ENCODE results near the gene PROSER3. TPM values are rescaled to one million over a fixed set of nuclear protein-coding genes. Genes with fewer than 3 reads are reported as not detected.

Gene PROSER3
- total and polyA plus RNA-seq, 2 of the 4 experiments (the other 2 are of a cell fraction), result 5.4 to 21.8 TPM

- H2BK120ac ChIP-seq (ENCODE audit: low read depth, low read length), result no peak overlapping the region
- H3K9ac ChIP-seq (ENCODE audit: low read depth, low read length), result no peak overlapping the region
- H3K4me1 ChIP-seq (ENCODE audit: control insufficient read depth, insufficient read depth, low read length), result peaks cover 13% of the 10 kb centered on the region
- no peak overlapping the region for H2AK9ac ChIP-seq (replicated peaks; ENCODE audit: low read depth, low read length, poor library complexity)
- H2BK5ac ChIP-seq (ENCODE audit: low read depth, low read length, poor library complexity, severe bottlenecking), result no peak overlapping the region
- H2BK20ac ChIP-seq (ENCODE audit: low read depth, low read length), result no peak overlapping the region
- peak overlapping the region in 1 of 2 experiments; percentile 80; a peak in 1 of 4 replicates for H4K8ac ChIP-seq (ENCODE audit: low read depth in 2 of 2, low read length in 2 of 2)
- no peak overlapping the region for H3K14ac ChIP-seq (replicated peaks; ENCODE audit: low read depth, low read length)
- TF ChIP-seq MAFK (IDR thresholded peaks at IDR 0.05; ENCODE audit: low read depth, low read length) (no peak), RAD21 (IDR thresholded peaks at IDR 0.05; ENCODE audit: low read length) (no peak), FOS (IDR thresholded peaks at IDR 0.05; ENCODE audit: low read depth, low read length) (no peak), RCOR1 (IDR thresholded peaks at IDR 0.05; ENCODE audit: insufficient replicate concordance, low read length) (no peak), BHLHE40 (IDR thresholded peaks at IDR 0.05; ENCODE audit: low read depth, low read length) (no peak)
- H3K56ac ChIP-seq (ENCODE audit: extremely low read depth, insufficient read depth, low read length), result no peak overlapping the region
- H4K20me1 ChIP-seq (ENCODE audit: insufficient read depth, low read length), result peaks cover 6% of the 10 kb centered on the region; the same call in 1 of the 2 replicates
- no peak overlapping the region for H3K27ac ChIP-seq (ENCODE audit: insufficient read depth, low read length)
- ChIA-PET POLR2A (ENCODE audit: unreplicated experiment) (interaction anchor here (0.6 kb wide), 1 partner anchor 17 kb away, joined by 3 read pairs; no protein-coding TSS in a partner anchor), CTCF (no interaction called here)
- 0 out of 2 replicates have a peak, but pooled peaks cover 13% of the 10 kb centered on the region for H3K9me1 ChIP-seq (ENCODE audit: insufficient read depth, low read length)
- no peak for DNase-seq
- no peak overlapping the region for H3K23ac ChIP-seq (ENCODE audit: low read depth, low read length)
- in situ Hi-C loops (cut with MboI; ENCODE audit: low sequenced_read_pairs) (no loop called here), dilution Hi-C loops (cut with HindIII; ENCODE audit: low sequenced_read_pairs, unreplicated experiment) (no loop called here), intact Hi-C loops (cut with micrococcal nuclease) (loop anchor here (5.0 kb wide), 1 partner anchor 178 kb away; no protein-coding TSS in a partner anchor)
- H3K4me2 ChIP-seq (ENCODE audit: low read depth, low read length), result no peak overlapping the region
- H3K27me3 ChIP-seq (ENCODE audit: control insufficient read depth, insufficient read depth, low read length), result no peaks in the 10 kb centered on the region
- no peak overlapping the region for H3K4me3 ChIP-seq (ENCODE audit: insufficient read depth, low read depth, low read length)
- peaks cover 29% of the 10 kb centered on the region; the same call in 1 of the 2 replicates for H3K36me3 ChIP-seq (ENCODE audit: control insufficient read depth, insufficient read depth, low read length)
- no peak for ATAC-seq (ENCODE audit: low read depth)
- H4K91ac ChIP-seq (ENCODE audit: insufficient read depth, low read depth, low read length), result no peak overlapping the region
- H3K79me1 ChIP-seq (ENCODE audit: low read depth in 1 of 2, low read length in 2 of 2), result peaks cover 28 to 67% of the 10 kb centered on the region in 2 experiments; a peak in 3 of 4 replicates
- H4K5ac ChIP-seq (ENCODE audit: low read depth, low read length), result no peak overlapping the region
- no peak overlapping the region for H2AFZ ChIP-seq (replicated peaks; ENCODE audit: low read length, poor library complexity)
- no peak overlapping the region; the same call in 1 of the 2 replicates for H3K4ac ChIP-seq (ENCODE audit: low read depth, low read length)
- H2AK5ac ChIP-seq (ENCODE audit: low read depth, low read length), result 0 out of 2 replicates have a peak overlapping the region, but pooled peaks have one; percentile 92
- TSS peak; percentile 96 for BruUV-seq (replicated peaks)
- H2BK15ac ChIP-seq (ENCODE audit: low read depth, low read length), result no peak overlapping the region
- WGBS, 2 experiments (ENCODE audit: extremely low coverage in 2 of 2, insufficient read length in 1 of 2), result 72% methylated on average over 3 of the region's 13 CpGs; no CpG with 5 or more reads in 1 of the 2 experiments
- no peak overlapping the region for H3K18ac ChIP-seq (ENCODE audit: low read depth, low read length)
- H3K9me3 ChIP-seq (ENCODE audit: control insufficient read depth, insufficient read depth, low read length), result no peaks in the 10 kb centered on the region
Measured at GRCh38 chr19:35754370-35755130, 3.4 kb upstream of the PROSER3 start.

Data from IMR-90 (cell line).